GM12873 (cell line): Measurements from ENCODE around the gene MMP17.

Source experiments
- TF ChIP-seq, protein P1 (sequence below): IDR thresholded peaks from 2 replicates; pipeline ENCODE4 v1.5.1; 2012; ENCODE audit warnings: low read depth, mild to moderate bottlenecking, moderate library complexity, low read length, control low read depth; ENCODE audit not compliant: insufficient read depth; ENCODE audit errors: missing control alignments

The MMP17 gene

DNA sequence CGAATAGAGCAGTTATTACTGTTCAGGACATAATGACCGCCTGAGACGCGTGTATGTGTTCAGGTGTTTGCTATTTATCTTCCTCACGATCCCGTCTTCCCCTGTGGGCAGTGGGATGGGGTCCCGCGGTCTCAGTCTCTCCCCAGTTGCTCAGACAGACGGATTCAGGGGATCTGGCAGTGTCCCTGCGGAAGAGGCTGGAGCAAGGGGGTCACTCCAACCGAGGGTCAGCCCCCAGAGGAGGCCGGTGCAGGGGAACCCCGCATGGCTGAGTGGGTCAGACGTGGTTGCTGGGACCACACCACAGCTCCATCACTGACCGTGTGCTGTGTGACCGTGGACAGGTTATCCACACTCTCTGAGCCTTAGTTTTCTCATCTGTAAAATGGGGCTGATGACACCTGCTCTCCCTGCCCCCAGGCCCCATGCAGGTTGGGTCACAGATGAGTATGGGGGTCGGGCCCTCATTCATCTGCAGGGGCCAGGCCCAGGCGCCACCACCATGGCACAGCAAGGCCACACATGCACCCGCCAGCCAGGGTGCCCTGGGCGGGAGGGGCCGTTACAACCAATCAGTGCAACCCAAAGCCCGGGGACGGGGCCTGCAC, 5.2 kb downstream of the MMP17 start:
- TF ChIP-seq, protein P1, sequence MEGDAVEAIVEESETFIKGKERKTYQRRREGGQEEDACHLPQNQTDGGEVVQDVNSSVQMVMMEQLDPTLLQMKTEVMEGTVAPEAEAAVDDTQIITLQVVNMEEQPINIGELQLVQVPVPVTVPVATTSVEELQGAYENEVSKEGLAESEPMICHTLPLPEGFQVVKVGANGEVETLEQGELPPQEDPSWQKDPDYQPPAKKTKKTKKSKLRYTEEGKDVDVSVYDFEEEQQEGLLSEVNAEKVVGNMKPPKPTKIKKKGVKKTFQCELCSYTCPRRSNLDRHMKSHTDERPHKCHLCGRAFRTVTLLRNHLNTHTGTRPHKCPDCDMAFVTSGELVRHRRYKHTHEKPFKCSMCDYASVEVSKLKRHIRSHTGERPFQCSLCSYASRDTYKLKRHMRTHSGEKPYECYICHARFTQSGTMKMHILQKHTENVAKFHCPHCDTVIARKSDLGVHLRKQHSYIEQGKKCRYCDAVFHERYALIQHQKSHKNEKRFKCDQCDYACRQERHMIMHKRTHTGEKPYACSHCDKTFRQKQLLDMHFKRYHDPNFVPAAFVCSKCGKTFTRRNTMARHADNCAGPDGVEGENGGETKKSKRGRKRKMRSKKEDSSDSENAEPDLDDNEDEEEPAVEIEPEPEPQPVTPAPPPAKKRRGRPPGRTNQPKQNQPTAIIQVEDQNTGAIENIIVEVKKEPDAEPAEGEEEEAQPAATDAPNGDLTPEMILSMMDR, result no peak

DNA sequence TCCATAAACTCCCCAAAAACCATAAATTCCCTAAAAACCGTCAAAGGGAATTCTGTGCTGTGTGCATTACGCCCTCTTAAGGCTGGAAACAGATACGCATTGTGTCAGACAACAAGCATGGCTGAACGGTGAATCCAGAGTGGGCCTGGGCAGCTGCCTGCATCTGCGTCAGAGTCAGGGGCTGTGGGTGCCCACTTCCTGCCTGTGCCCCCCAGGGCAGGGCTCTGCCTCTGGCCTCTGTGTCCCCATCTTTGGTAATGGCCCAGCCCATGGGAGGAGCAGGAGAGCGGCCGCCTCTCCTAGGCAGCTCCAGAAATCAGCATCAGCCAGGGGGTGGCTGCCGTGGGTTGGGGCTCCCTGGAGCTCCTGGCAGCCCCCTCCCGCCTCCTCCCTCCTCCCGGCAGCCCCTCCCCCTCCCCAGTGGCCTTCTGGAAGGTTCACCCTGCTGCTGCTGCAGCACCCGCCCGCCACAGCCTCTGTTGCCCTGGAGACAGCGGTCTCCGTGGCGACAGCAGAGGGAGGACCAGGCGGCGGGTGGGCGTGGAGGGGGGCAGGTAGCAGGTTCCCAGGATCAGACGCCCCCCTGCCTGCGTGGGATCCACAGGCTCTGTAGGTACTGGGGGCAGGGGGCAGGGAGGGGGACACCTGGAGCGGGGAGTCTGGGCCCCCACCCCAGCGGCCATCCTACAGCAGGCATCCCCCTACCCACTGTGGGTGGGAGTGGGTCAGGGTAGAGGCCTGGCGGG, 5.9 kb downstream of the MMP17 start:
- TF ChIP-seq, protein P1, result peak; percentile 54

DNA sequence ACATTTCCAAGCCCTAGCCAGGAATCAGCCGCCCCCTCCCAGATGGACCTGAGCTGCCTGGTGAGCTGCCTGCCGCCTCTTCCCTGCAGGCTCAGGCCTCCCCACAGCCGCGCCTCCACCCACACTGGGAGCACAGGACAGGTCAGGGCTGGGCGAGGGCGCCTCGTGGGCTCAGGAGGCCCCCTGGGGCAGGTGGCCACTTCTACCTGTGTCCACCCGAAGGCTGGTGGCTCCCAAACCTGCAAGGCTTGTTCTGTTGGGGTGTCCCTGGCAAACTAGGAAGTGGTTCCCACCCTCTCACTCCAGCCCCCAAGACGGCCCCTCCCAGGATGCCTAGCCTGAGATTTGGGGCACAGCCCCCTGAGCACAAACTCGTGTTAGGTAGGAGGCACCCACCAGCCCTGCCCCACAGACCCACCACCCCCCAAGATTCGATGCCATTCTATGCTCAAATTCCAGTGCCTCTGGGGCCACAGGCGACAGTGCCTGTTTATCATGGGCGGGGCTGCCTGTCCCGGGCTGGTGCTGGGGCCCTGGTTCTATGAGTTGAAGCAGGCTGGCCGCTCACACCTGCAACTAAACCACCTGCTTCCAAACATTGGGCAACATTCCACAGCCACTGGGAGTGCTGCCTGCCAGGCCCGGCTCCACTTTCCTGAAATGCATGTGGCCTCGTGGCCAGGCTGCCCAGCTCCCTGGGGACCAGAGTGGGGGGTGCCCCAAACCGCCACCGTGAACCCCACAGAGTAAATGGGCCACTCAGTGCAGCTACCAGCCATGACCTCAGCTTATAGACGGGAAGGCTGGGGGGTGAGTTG, 6.8 kb downstream of the MMP17 start:
- TF ChIP-seq, protein P1, result no peak

DNA sequence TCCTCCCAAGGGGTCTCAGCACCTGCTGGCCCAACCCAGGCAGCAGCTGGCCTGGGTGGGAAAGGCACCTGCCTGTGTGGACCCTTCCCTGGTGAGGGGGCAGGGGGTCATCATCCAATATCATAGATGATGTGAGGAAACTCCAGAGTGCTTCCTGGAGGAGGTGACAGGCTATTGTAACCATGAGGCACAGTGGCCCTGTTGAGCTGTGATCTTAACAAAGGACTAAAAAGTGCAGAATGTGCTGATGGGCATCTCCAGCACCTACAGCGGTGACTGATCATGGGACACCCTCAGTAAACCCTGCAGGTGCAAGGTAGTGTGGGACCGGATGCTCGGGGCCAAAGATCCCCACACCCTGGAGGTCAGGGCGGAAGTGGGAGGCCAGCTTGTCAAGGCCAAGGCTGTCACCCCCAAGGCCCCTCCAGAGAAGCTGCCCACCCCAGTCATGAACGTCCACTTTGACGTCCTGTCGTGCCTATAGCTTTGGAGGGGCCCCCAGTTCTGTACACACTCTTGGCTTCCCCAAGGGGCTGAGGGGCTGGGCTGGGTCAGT, 7.5 kb downstream of the MMP17 start:
- TF ChIP-seq, protein P1, result no peak

DNA sequence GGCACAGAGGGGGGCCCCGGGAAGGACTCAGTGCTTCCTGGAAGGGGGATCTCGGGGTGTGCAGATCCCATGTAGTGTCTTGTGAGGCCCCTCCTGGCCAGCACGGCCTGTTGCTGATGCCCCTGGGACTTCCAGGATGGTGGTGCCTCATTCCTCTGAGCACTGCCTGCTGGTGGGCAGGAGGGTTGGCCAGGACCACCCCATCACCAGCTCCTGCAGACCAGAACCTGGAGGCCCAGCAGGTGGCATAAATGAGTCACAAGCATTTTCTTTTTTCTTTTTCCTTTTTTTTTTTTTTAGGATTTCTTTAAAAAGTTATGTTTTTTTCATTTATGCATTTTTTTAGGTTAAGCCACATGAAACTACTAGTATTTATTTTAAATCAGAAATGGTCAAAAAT, 8.0 kb downstream of the MMP17 start:
- TF ChIP-seq, protein P1, result peak; percentile 43

DNA sequence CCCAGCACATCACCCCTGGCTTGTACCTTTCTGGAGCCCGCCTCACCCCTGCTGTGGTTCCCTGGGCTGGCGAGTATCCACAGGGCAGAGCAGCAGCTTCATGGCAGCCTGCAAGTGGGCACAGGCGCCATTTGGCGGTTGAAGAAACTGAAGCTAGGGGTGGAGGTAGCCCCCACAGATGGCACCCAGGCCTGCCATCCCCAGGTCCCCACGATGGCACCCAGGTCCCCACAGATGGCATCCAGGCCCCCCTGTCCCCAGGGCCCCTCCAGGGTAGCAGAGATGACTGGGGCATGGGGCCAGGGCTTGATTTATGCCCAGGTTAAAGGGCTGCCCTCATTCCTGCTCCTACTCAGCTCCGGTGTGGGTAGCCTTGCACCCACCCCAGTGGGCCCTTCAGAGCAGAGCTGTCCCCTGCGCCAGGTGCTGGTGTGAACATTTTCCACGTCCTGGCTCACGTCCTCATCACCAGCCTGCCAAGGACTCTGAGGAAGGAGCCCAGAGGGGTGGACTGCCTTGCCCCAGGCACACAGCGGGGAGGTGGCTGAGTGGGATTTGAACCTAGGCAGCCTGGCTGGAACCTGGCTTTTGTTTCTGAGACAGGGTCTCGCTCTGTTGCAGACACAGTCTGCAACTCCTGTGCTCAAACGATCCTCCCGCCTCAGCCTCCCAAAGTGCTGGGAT, 8.7 kb downstream of the MMP17 start:
- TF ChIP-seq, protein P1, result no peak
